Endothelial cell of umbilical vein (primary cell): ENCODE results near the gene CAT. TPM values are rescaled to one million over a fixed set of nuclear protein-coding genes. Genes with fewer than 3 reads are reported as not detected.
A peak's percentile ranks its signal among the peaks of the same experiment; 100 is the strongest.

Source experiments
- BruUV-seq: library from RNA; stranded (reverse); fragments of 400-500 nt; replicated peaks from 2 replicates; lab custom pipeline; 2021; lab: Mats Ljungman, UMichigan
- CTCF ChIA-PET: fragments of 300-600, 350-600 bp; sonication (Branson Sonifier 250); formaldehyde crosslinking; loops from one replicate; lab custom pipeline; 2021; ENCODE audit warnings: antibody characterized with exemption, inconsistent platforms; lab: Charles Lee
- POLR2A ChIA-PET: fragments of 300-600, 350-600 bp; sonication (Branson Sonifier 250); formaldehyde crosslinking; loops from one replicate; lab custom pipeline; 2021; ENCODE audit warnings: antibody characterized with exemption, inconsistent platforms; lab: Charles Lee
- DNase-seq: peaks from one replicate; pipeline ENCODE4 v3.0.0-alpha.2; 2011; ENCODE audit warnings: low read depth, low spot score
- FAIRE-seq: peaks from 2 replicates; lab custom pipeline; 2011; peaks lifted over from hg19 to GRCh38; lab: Jason Lieb, UNC
- H2AFZ ChIP-seq: 2 replicates; pipeline ENCODE4 v1.6.0; 2012; ENCODE audit warnings: low read depth, low read length, control low read depth, inconsistent platforms
- H3K27ac ChIP-seq: 2 replicates; pipeline ENCODE4 v1.5.1; 2011; ENCODE audit warnings: low read depth, mild to moderate bottlenecking, control low read depth, low read length, moderate library complexity; ENCODE audit not compliant: insufficient read depth
- H3K27me3 ChIP-seq, 2 experiments: 2 replicates each; pipeline versions ENCODE4 v1.6.0 to v1.6.1; 2011; ENCODE audit warnings: low read length in 2 of 2, mixed read lengths in 1 of 2; ENCODE audit not compliant: control insufficient read depth in 2 of 2, insufficient read depth in 2 of 2
- H3K36me3 ChIP-seq, 2 experiments: 2 replicates in 1 of 2; 3 replicates in 1 of 2; pipeline ENCODE4 v1.5.1; 2011; ENCODE audit warnings: low read length in 2 of 2, mild to moderate bottlenecking in 1 of 2, moderate library complexity in 1 of 2; ENCODE audit not compliant: control insufficient read depth in 2 of 2, insufficient read depth in 2 of 2; ENCODE audit errors: extremely low read depth in 1 of 2
- H3K4me1 ChIP-seq: 3 replicates; pipeline ENCODE4 v1.5.1; 2011; ENCODE audit warnings: mild to moderate bottlenecking, low read length; ENCODE audit not compliant: control insufficient read depth, insufficient read depth; ENCODE audit errors: extremely low read depth
- H3K4me2 ChIP-seq: 2 replicates; pipeline ENCODE4 v1.6.1; 2011; ENCODE audit warnings: low read length, control low read depth, mixed read lengths; ENCODE audit not compliant: insufficient read depth
- H3K4me3 ChIP-seq, 3 experiments: fragments of 200-600 bp in 1 of 3; sonication (generic), shearing (Covaris generic) in 1 of 3; replicated peaks in 1 of 3; 2 replicates each; pipeline ENCODE4 v1.5.1; 2011 to 2016; ENCODE audit warnings: control low read depth in 3 of 3, low read length in 3 of 3, mild to moderate bottlenecking in 2 of 3, inconsistent platforms in 1 of 3, low read depth in 1 of 3, moderate library complexity in 1 of 3; ENCODE audit not compliant: insufficient read depth in 1 of 3
- H3K79me2 ChIP-seq: 2 replicates; pipeline ENCODE4 v1.6.0; 2012; ENCODE audit warnings: low read length, inconsistent platforms; ENCODE audit not compliant: control insufficient read depth, insufficient read depth
- H3K9ac ChIP-seq: replicated peaks from 2 replicates; pipeline ENCODE3; 2011; ENCODE audit warnings: low read length, control low read depth; ENCODE audit not compliant: insufficient read depth; ENCODE audit errors: extremely low read depth
- H3K9me1 ChIP-seq: replicated peaks from 3 replicates; pipeline ENCODE4 v1.6.0; 2011; ENCODE audit warnings: mild to moderate bottlenecking, low read length; ENCODE audit not compliant: control insufficient read depth, insufficient read depth; ENCODE audit errors: extremely low read depth
- H3K9me3 ChIP-seq: replicated peaks from 2 replicates; pipeline ENCODE4 v1.5.1; 2012; ENCODE audit warnings: low read length, inconsistent platforms; ENCODE audit not compliant: control insufficient read depth, insufficient read depth
- H4K20me1 ChIP-seq: replicated peaks from 2 replicates; pipeline ENCODE3; 2011; ENCODE audit warnings: mild to moderate bottlenecking, low read length; ENCODE audit not compliant: control insufficient read depth, insufficient read depth; ENCODE audit errors: extremely low read depth
- EZH2 ChIP-seq: IDR thresholded peaks from 2 replicates; pipeline ENCODE4 v1.6.1; 2012; ENCODE audit warnings: borderline replicate concordance, low read depth, mild to moderate bottlenecking, moderate library complexity, low read length, inconsistent platforms; ENCODE audit not compliant: severe bottlenecking
- FOS ChIP-seq: IDR thresholded peaks from 2 replicates; pipeline ENCODE4 v1.6.1; 2011; ENCODE audit warnings: mild to moderate bottlenecking, low read length, moderate library complexity, borderline replicate concordance; ENCODE audit not compliant: insufficient read depth
- GATA2 ChIP-seq: IDR thresholded peaks from 2 replicates; pipeline ENCODE4 v1.7.0; 2011; ENCODE audit warnings: low read depth, mild to moderate bottlenecking, moderate library complexity, mixed read lengths, low read length; ENCODE audit not compliant: insufficient read length, insufficient read depth
- JUN ChIP-seq: IDR thresholded peaks from 2 replicates; pipeline ENCODE4 v1.6.1; 2011; ENCODE audit warnings: borderline replicate concordance, low read depth; ENCODE audit not compliant: insufficient read length, insufficient read depth
- MYC ChIP-seq: IDR thresholded peaks from one replicate; pipeline ENCODE4 v1.6.1; 2011; ENCODE audit warnings: mild to moderate bottlenecking, low read depth, low read length
- POLR2A ChIP-seq: IDR thresholded peaks from 2 replicates; pipeline ENCODE4 v1.6.1; 2012; ENCODE audit warnings: low read depth, mild to moderate bottlenecking, control low read depth, low read length
- POLR2AphosphoS5 ChIP-seq: IDR thresholded peaks from 2 replicates; pipeline ENCODE4 v1.6.1; 2012; ENCODE audit warnings: low read depth, mild to moderate bottlenecking, control low read depth, low read length, moderate library complexity; ENCODE audit not compliant: insufficient read depth
- dilution Hi-C: fragments of 300-500 bp; cut with MboI; formaldehyde crosslinking; loops from one replicate; pipeline ENCODE4 v1.15.0; 2019; ENCODE audit warnings: low sequenced_read_pairs; ENCODE audit not compliant: extremely low pct_ligation_motif_present
- intact Hi-C: fragments of 100-400 bp; cut with micrococcal nuclease; formaldehyde crosslinking; loops from one replicate; pipeline ENCODE4 v1.10.0; 2022
- polyA plus RNA-seq, 4 experiments: library from polyadenylated mRNA; depleted of rRNA in 3 of 4; stranded (reverse) in 3 of 4; unstranded in 1 of 4; fragments of >200 nt; gene quantifications; 2 replicates each; pipeline versions ENCODE4 v1.2.1 to v1.2.3, GENCODE V29; 2011 to 2012; ENCODE audit warnings: missing spikeins in 1 of 4
- total RNA-seq: library from RNA; stranded (reverse); gene quantifications from 2 replicates; pipeline ENCODE4 v1.2.3, GENCODE V29; 2021
- TF ChIP-seq, protein P1 (sequence below), 2 donors: IDR thresholded peaks; 1 replicate in 1 of 2; 2 replicates in 1 of 2; pipeline ENCODE4 v1.5.1; 2011; ENCODE audit warnings: low read length in 2 of 2, mild to moderate bottlenecking in 2 of 2, moderate library complexity in 2 of 2, control low read depth in 1 of 2, inconsistent platforms in 1 of 2, low read depth in 1 of 2; ENCODE audit not compliant: insufficient read depth in 1 of 2; ENCODE audit errors: extremely low read depth in 1 of 2
- TF ChIP-seq, protein P2 (sequence below): IDR thresholded peaks from 2 replicates; pipeline ENCODE4 v1.6.1; 2011; ENCODE audit not compliant: insufficient read depth, insufficient read length

The CAT gene
- total and polyA plus RNA-seq, 2 donors (not counting 3 experiments of a cell fraction or from before 2014, with no cell fraction given): 32.7 to 50.5 TPM

DNA sequence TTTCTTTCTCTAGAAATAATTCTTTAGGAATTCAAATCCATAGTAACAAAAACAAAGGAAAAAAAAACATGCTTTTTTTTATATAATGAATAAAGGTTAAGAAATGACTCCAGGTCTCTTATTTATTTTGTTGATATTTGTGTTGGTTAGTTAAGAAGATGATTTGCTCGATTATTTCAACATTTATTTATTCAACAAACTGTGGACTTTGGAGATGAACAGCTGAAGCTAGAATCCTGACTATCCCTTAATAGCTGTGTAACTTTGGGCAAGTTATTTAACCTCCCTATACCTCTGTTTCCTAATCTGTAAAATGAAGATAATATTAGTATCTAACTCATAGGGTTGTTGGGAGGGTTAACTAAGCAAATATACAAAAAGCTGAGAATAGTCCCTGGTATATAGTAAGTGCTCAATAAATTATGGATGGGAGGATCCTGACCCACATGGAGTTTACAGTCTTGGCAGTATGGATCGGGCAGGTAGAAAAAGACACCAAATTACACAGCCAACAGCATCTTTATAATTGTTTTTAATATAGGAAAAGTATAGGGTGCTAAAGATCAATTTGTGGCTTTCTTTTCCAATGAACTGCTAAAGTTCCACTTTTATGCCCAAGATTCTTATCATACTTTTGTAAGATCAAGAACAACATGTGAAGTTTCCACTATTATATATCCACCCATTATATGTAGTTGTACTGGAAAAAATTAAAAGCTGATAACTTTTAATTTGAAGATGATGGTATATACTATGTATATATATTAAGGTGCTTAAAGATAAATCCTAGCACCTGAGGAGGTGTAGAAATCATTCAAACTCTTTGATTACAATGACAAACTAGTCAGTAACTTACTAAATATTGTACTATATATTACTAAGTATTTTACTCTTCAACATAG is 1.3 kb upstream of the CAT start:
- Histone ChIP-seq H3K27ac (no peak overlapping the region), H3K36me3 (no peaks in the 10 kb centered on the region), H3K4me1 (peaks cover 9% of the 10 kb centered on the region), H3K9me1 (no peaks in the 10 kb centered on the region), H3K4me3 (peak overlapping the region in 1 of 3 experiments; percentile 64), H3K79me2 (peaks cover 2% of the 10 kb centered on the region), H4K20me1 (no peaks in the 10 kb centered on the region), H2AFZ (no peak overlapping the region), H3K9me3 (no peaks in the 10 kb centered on the region), H3K9ac (no peak overlapping the region), H3K27me3 (peaks cover 0 to 4% of the 10 kb centered on the region in 2 experiments), H3K4me2 (peak overlapping the region; percentile 89)
- dilution Hi-C loops: no loop called here
- TF ChIP-seq FOS: no peak
- TF ChIP-seq EZH2: no peak
- no peak for TF ChIP-seq JUN
- no peak for TF ChIP-seq GATA2
- no peak for TF ChIP-seq POLR2AphosphoS5
- no peak for TF ChIP-seq MYC
- no peak for TF ChIP-seq POLR2A
- TF ChIP-seq, protein P1, sequence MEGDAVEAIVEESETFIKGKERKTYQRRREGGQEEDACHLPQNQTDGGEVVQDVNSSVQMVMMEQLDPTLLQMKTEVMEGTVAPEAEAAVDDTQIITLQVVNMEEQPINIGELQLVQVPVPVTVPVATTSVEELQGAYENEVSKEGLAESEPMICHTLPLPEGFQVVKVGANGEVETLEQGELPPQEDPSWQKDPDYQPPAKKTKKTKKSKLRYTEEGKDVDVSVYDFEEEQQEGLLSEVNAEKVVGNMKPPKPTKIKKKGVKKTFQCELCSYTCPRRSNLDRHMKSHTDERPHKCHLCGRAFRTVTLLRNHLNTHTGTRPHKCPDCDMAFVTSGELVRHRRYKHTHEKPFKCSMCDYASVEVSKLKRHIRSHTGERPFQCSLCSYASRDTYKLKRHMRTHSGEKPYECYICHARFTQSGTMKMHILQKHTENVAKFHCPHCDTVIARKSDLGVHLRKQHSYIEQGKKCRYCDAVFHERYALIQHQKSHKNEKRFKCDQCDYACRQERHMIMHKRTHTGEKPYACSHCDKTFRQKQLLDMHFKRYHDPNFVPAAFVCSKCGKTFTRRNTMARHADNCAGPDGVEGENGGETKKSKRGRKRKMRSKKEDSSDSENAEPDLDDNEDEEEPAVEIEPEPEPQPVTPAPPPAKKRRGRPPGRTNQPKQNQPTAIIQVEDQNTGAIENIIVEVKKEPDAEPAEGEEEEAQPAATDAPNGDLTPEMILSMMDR (IDR thresholded peaks at IDR 0.05; ENCODE audit: extremely low read depth in 1 of 2, insufficient read depth in 1 of 2, low read depth in 1 of 2, low read length in 2 of 2): no peak
- TF ChIP-seq, protein P2, sequence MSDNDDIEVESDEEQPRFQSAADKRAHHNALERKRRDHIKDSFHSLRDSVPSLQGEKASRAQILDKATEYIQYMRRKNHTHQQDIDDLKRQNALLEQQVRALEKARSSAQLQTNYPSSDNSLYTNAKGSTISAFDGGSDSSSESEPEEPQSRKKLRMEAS: no peak
- no peak for DNase-seq
- POLR2A ChIA-PET: no interaction called here
- CTCF ChIA-PET: interaction anchor here (0.7 to 1.0 kb wide), 2 partner anchors 21 to 31 kb away, joined by 3 read pairs; no protein-coding TSS in a partner anchor
- no peak for FAIRE-seq
- no TSS peak for BruUV-seq
- intact Hi-C loops: loop anchor here (2.0 kb wide), 1 partner anchor 79 kb away; the partner anchor contains the start of gene ABTB2
